Thoracic aorta (tissue), 2 donors: ENCODE data around the gene SPOUT1. TPM values are rescaled to one million over a fixed set of nuclear protein-coding genes. Genes with fewer than 3 reads are reported as not detected.

Experiments
- ATAC-seq: fragments of 150-250 bp; one replicate; pipeline ENCODE4 v1.8.0; 2017; ENCODE audit warnings: low read depth; ENCODE audit not compliant: insufficient number of reproducible peaks, low FRiP score
- DNase-seq: peaks from one replicate; pipeline ENCODE4 v3.0.0-alpha.2; 2020; ENCODE audit warnings: low spot score
- H3K27ac ChIP-seq, 2 donors: fragments of 200-600 bp; sonication (generic); 1 replicate in 1 of 2; 2 replicates in 1 of 2; pipeline ENCODE4 v1.5.1; 2016; ENCODE audit warnings: mild to moderate bottlenecking in 2 of 2, moderate library complexity in 2 of 2
- H3K27me3 ChIP-seq: fragments of 200-600 bp; sonication (generic); replicated peaks from 2 replicates; pipeline ENCODE4 v1.6.0; 2016; ENCODE audit warnings: mild to moderate bottlenecking; ENCODE audit not compliant: insufficient read depth
- H3K36me3 ChIP-seq: fragments of 200-600 bp; sonication (generic); one replicate; pipeline ENCODE4 v1.5.1; 2016
- H3K4me1 ChIP-seq, 2 donors: fragments of 200-600 bp; sonication (generic); 1 replicate in 1 of 2; 2 replicates in 1 of 2; pipeline versions ENCODE4 v1.5.1 to v1.6.0; 2016; ENCODE audit warnings: low read depth in 2 of 2, mild to moderate bottlenecking in 1 of 2; ENCODE audit not compliant: control insufficient read depth in 1 of 2
- H3K4me3 ChIP-seq: fragments of 200-600 bp; sonication (generic); 2 replicates; pipeline ENCODE4 v1.5.1; 2016; ENCODE audit warnings: mild to moderate bottlenecking
- H3K9me3 ChIP-seq: fragments of 200-600 bp; sonication (generic); 2 replicates; pipeline ENCODE4 v1.5.1; 2016
- total RNA-seq, 2 donors: library from RNA; depleted of rRNA; stranded (reverse); fragments of >200 nt; gene quantifications; one replicate each; pipeline versions ENCODE4 v1.1.0 to v1.2.3, GENCODE V29; 2016
- TF ChIP-seq, protein P1 (sequence below): fragments of 200-600 bp; sonication (generic); IDR thresholded peaks from one replicate; pipeline ENCODE4 v1.5.1; 2019; ENCODE audit warnings: antibody characterized with exemption

The SPOUT1 gene
- total RNA-seq, 2 donors from 2014 or later, result 18.2 to 38.6 TPM

- Histone ChIP-seq H3K36me3 (peaks cover 28% of the 10 kb centered on the region), H3K27me3 (no peaks in the 10 kb centered on the region), H3K4me3 (no peak overlapping the region), H3K9me3 (no peaks in the 10 kb centered on the region), H3K27ac (no peak overlapping the region), H3K4me1 (no peaks in the 10 kb centered on the region)
- no peak for DNase-seq
- TF ChIP-seq, protein P1, sequence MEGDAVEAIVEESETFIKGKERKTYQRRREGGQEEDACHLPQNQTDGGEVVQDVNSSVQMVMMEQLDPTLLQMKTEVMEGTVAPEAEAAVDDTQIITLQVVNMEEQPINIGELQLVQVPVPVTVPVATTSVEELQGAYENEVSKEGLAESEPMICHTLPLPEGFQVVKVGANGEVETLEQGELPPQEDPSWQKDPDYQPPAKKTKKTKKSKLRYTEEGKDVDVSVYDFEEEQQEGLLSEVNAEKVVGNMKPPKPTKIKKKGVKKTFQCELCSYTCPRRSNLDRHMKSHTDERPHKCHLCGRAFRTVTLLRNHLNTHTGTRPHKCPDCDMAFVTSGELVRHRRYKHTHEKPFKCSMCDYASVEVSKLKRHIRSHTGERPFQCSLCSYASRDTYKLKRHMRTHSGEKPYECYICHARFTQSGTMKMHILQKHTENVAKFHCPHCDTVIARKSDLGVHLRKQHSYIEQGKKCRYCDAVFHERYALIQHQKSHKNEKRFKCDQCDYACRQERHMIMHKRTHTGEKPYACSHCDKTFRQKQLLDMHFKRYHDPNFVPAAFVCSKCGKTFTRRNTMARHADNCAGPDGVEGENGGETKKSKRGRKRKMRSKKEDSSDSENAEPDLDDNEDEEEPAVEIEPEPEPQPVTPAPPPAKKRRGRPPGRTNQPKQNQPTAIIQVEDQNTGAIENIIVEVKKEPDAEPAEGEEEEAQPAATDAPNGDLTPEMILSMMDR, result no peak
- no peak for ATAC-seq
These were observed 18.7 kb downstream of the SPOUT1 start for GRCh38 chr9:128810873-128811272.

DNA sequence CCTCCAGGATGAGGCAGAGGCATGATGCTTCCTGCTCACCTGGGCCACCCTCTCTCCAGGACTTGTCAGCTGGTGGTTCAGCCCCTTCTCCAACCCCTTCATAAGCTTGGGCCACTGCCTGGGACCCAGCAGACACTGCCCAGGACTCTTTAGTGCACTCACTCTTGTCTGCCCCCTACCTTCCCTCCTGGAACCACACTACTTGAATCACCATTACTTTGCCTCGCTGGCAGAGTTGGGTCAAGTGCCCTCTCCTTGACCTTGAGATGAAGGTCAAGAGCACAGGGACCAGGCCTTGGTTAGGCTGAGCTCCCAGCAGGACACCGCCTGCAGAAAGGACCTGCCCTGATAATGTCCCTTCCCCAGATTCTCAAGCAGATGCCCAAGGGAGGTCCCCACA, 19.8 kb downstream of the SPOUT1 start:
- no peak overlapping the region for H3K4me3 ChIP-seq
- H3K9me3 ChIP-seq, result no peaks in the 10 kb centered on the region
- peaks cover 35% of the 10 kb centered on the region for H3K36me3 ChIP-seq
- TF ChIP-seq, protein P1, result no peak
- no peaks in the 10 kb centered on the region for H3K27me3 ChIP-seq
- no peak for ATAC-seq
- no peak for DNase-seq
- no peaks in the 10 kb centered on the region for H3K4me1 ChIP-seq
- H3K27ac ChIP-seq, result no peak overlapping the region

DNA sequence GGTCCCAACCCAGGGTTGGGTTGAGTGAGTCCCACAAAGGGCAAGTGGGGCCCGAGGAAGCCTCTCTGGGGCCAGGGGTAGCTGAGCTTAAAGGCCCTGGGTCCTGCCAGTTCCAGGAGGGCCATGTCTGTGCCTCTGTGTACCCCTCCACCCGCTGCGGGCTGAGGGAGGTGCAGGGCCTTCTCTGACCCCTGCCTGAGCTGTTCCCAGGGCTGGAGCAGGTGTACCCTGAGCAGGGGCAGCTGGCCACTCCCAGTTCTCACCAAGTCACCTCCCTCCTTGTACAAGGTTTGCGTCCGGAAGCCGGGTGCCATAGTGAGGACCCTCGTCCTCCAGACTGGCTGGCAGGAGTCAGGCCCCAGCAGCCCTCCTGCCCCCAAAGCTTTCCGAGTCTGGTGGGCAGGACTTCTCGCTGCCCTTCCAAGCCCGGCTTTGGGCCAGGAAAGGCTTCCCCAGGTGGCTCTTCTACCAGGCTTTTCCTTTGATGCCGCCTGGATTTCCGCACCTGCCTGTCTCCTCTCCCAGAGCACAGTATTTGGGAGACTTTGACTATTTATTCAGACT, 20.5 kb downstream of the SPOUT1 start:
- Histone ChIP-seq H3K36me3 (peaks cover 36% of the 10 kb centered on the region), H3K27ac (no peak overlapping the region), H3K4me1 (no peaks in the 10 kb centered on the region), H3K4me3 (no peak overlapping the region), H3K9me3 (no peaks in the 10 kb centered on the region), H3K27me3 (no peaks in the 10 kb centered on the region)
- no peak for ATAC-seq
- TF ChIP-seq, protein P1, result no peak
- no peak for DNase-seq

DNA sequence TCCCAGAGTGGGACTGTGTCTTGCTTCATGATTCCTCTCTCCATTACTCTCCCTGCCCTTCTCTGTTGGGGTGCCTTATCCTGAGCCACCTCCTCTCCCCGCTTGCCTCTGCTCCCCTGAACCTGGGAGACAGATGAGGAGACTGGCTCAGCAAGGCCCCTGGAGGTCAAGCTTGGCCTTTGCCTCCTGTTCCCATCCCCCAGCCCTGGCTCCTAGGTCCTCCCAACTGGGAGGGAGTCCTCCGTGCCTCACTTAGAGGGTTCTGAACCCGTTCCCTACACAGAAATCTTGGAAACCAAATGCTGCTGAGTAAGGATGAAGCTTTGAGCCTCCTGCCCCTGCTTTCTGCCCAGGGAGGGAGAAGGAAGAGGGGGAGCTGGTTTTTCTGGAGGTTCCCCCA, 21.1 kb downstream of the SPOUT1 start:
- no peak for DNase-seq
- no peaks in the 10 kb centered on the region for H3K4me1 ChIP-seq
- no peaks in the 10 kb centered on the region for H3K27me3 ChIP-seq
- no peak overlapping the region for H3K4me3 ChIP-seq
- TF ChIP-seq, protein P1, result no peak
- no peak overlapping the region for H3K27ac ChIP-seq
- no peak for ATAC-seq
- no peaks in the 10 kb centered on the region for H3K9me3 ChIP-seq
- peaks cover 41% of the 10 kb centered on the region for H3K36me3 ChIP-seq

- Histone ChIP-seq H3K27ac (no peak overlapping the region), H3K9me3 (no peaks in the 10 kb centered on the region), H3K4me3 (no peak overlapping the region), H3K36me3 (peaks cover 48% of the 10 kb centered on the region), H3K27me3 (no peaks in the 10 kb centered on the region), H3K4me1 (no peaks in the 10 kb centered on the region)
- TF ChIP-seq, protein P1, result no peak
- ATAC-seq (no peak), DNase-seq (no peak)
These were observed 21.8 kb downstream of the SPOUT1 start for GRCh38 chr9:128807827-128808226.
